ENCODE results near the gene TENM4.

GRCh38 chr11:78791964-78792363 is 648.9 kb downstream of the TENM4 start:
- TF ChIP-seq L3MBTL2 (conservative IDR thresholded peaks at IDR 0.05) (no peak), ZNF384 (IDR thresholded peaks at IDR 0.05) (no peak)

Data from HEK293T (cell line).